H1 (cell line): ENCODE measurements around the gene PTPRD. TPM values are rescaled to one million over a fixed set of nuclear protein-coding genes. Genes with fewer than 3 reads are reported as not detected.

ENCODE experiments used
- CTCF ChIA-PET: fragments of 300-600 bp; sonication (Branson Sonifier 250); formaldehyde crosslinking; loops from one replicate; lab custom pipeline; 2021; ENCODE audit not compliant: partially characterized antibody; lab: Charles Lee
- POLR2A ChIA-PET: fragments of 300-600 bp; sonication (Branson Sonifier 250); formaldehyde crosslinking; loops from one replicate; lab custom pipeline; 2021; ENCODE audit warnings: inconsistent platforms; ENCODE audit not compliant: partially characterized antibody; lab: Charles Lee
- DNase-seq, 2 experiments: peaks; one replicate each; pipeline versions ENCODE4 v3.0.0 to v3.0.0-alpha.2; 2010 to 2022; ENCODE audit warnings: low spot score in 2 of 2, low read depth in 1 of 2, mixed read lengths in 1 of 2
- FAIRE-seq: peaks from 2 replicates; lab custom pipeline; 2011; peaks lifted over from hg19 to GRCh38; lab: Jason Lieb, UNC
- H2AFZ ChIP-seq: 2 replicates; pipeline ENCODE4 v1.8.1; 2012; ENCODE audit warnings: low read length, inconsistent platforms
- H2AK5ac ChIP-seq: 2 replicates; pipeline ENCODE4 v1.6.1; 2013; ENCODE audit warnings: low read depth, low read length
- H2BK120ac ChIP-seq: replicated peaks from 2 replicates; pipeline ENCODE3; 2013; ENCODE audit warnings: low read depth, low read length, inconsistent platforms
- H2BK12ac ChIP-seq: 2 replicates; pipeline ENCODE4 v1.6.1; 2013; ENCODE audit warnings: low read depth, low read length
- H2BK15ac ChIP-seq: 2 replicates; pipeline ENCODE4 v1.6.1; 2013; ENCODE audit warnings: low read length
- H2BK20ac ChIP-seq: 2 replicates; pipeline ENCODE4 v1.6.1; 2013; ENCODE audit warnings: low read length
- H2BK5ac ChIP-seq: 2 replicates; pipeline ENCODE4 v1.6.1; 2013; ENCODE audit warnings: low read depth, low read length
- H3K14ac ChIP-seq: 2 replicates; pipeline ENCODE4 v1.6.1; 2013; ENCODE audit warnings: inconsistent platforms; ENCODE audit not compliant: insufficient read length
- H3K18ac ChIP-seq: 2 replicates; pipeline ENCODE4 v1.6.1; 2013; ENCODE audit warnings: low read length; ENCODE audit errors: extremely low read depth
- H3K23ac ChIP-seq: 2 replicates; pipeline ENCODE4 v1.6.1; 2013; ENCODE audit warnings: inconsistent platforms; ENCODE audit not compliant: insufficient read length
- H3K23me2 ChIP-seq: 2 replicates; pipeline ENCODE4 v1.6.1; 2013; ENCODE audit warnings: low read depth, low read length
- H3K27ac ChIP-seq: 2 replicates; pipeline ENCODE4 v1.6.1; 2011; ENCODE audit warnings: low read depth, low read length, inconsistent platforms
- H3K27me3 ChIP-seq, 4 experiments: replicated peaks in 1 of 4; 1 replicate in 1 of 4; 2 replicates in 3 of 4; pipeline versions ENCODE4 v1.6.1 to v1.8.1; 2011 to 2013; ENCODE audit warnings: low read length in 3 of 4, mild to moderate bottlenecking in 3 of 4, inconsistent platforms in 2 of 4, mixed read lengths in 2 of 4, moderate library complexity in 1 of 4; ENCODE audit not compliant: control insufficient read depth in 3 of 4, insufficient read depth in 3 of 4; ENCODE audit errors: extremely low read depth in 1 of 4
- H3K36me3 ChIP-seq, 4 experiments: 2 replicates each; pipeline versions ENCODE4 v1.6.1 to v1.8.1; 2011 to 2013; ENCODE audit warnings: mild to moderate bottlenecking in 4 of 4, low read length in 3 of 4, moderate library complexity in 2 of 4, control low read depth in 1 of 4, inconsistent platforms in 1 of 4; ENCODE audit not compliant: insufficient read depth in 4 of 4, control insufficient read depth in 2 of 4
- H3K4ac ChIP-seq: replicated peaks from 2 replicates; pipeline ENCODE3; 2013; ENCODE audit warnings: low read length, low read depth, mixed read lengths, inconsistent platforms; ENCODE audit not compliant: insufficient read length
- H3K4me1 ChIP-seq, 4 experiments: replicated peaks in 1 of 4; 1 replicate in 1 of 4; 2 replicates in 3 of 4; pipeline versions ENCODE4 v1.6.1 to v1.8.1; 2011 to 2013; ENCODE audit warnings: low read length in 3 of 4, inconsistent platforms in 2 of 4, mixed read lengths in 1 of 4; ENCODE audit not compliant: insufficient read depth in 4 of 4, control insufficient read depth in 3 of 4
- H3K4me2 ChIP-seq, 2 experiments: 2 replicates each; pipeline versions ENCODE4 v1.6.1 to v1.8.1; 2011 to 2013; ENCODE audit warnings: low read depth in 2 of 2, low read length in 2 of 2, control low read depth in 1 of 2, inconsistent platforms in 1 of 2, mild to moderate bottlenecking in 1 of 2; ENCODE audit not compliant: insufficient read depth in 1 of 2
- H3K4me3 ChIP-seq, 4 experiments: fragments of 200-600, 300-600 bp in 1 of 4; sonication (generic), shearing (Covaris generic), sonication (Bioruptor Twin) in 1 of 4; 2 replicates each; pipeline versions ENCODE4 v1.5.1 to v1.8.1; 2011 to 2016; ENCODE audit warnings: low read length in 4 of 4, low read depth in 3 of 4, control low read depth in 2 of 4, inconsistent platforms in 2 of 4, mild to moderate bottlenecking in 2 of 4, mixed read lengths in 1 of 4, moderate library complexity in 1 of 4; ENCODE audit not compliant: insufficient read depth in 2 of 4; ENCODE audit errors: extremely low read depth in 1 of 4
- H3K56ac ChIP-seq: replicated peaks from 2 replicates; pipeline ENCODE3; 2013; ENCODE audit warnings: low read depth, mild to moderate bottlenecking, mixed read lengths, low read length, inconsistent platforms; ENCODE audit not compliant: insufficient read length
- H3K79me1 ChIP-seq: 2 replicates; pipeline ENCODE4 v1.6.1; 2013; ENCODE audit warnings: low read depth, low read length, control low read depth
- H3K79me2 ChIP-seq, 2 experiments: 2 replicates each; pipeline versions ENCODE4 v1.6.1 to v1.8.1; 2012 to 2013; ENCODE audit warnings: low read length in 2 of 2, mild to moderate bottlenecking in 2 of 2, inconsistent platforms in 1 of 2; ENCODE audit not compliant: insufficient read depth in 2 of 2, control insufficient read depth in 1 of 2
- H3K9ac ChIP-seq, 4 experiments: replicated peaks in 1 of 4; 1 replicate in 1 of 4; 2 replicates in 3 of 4; pipeline versions ENCODE4 v1.6.1 to v1.8.1; 2011 to 2013; ENCODE audit warnings: low read depth in 3 of 4, low read length in 3 of 4, control low read depth in 2 of 4, mild to moderate bottlenecking in 2 of 4, moderate library complexity in 2 of 4, inconsistent platforms in 1 of 4; ENCODE audit errors: extremely low read depth in 1 of 4
- H3K9me3 ChIP-seq, 2 experiments: 2 replicates each; pipeline versions ENCODE4 v1.6.1 to v1.8.1; 2012 to 2013; ENCODE audit warnings: mild to moderate bottlenecking in 2 of 2, moderate library complexity in 2 of 2, control low read depth in 1 of 2, inconsistent platforms in 1 of 2, low read depth in 1 of 2, low read length in 1 of 2, mixed read lengths in 1 of 2; ENCODE audit not compliant: insufficient read depth in 2 of 2
- H4K20me1 ChIP-seq, 2 experiments: replicated peaks in 1 of 2; 2 replicates each; pipeline versions ENCODE3 to v1.8.1; 2011 to 2013; ENCODE audit warnings: inconsistent platforms in 2 of 2, low read length in 2 of 2, mild to moderate bottlenecking in 1 of 2; ENCODE audit not compliant: insufficient read depth in 2 of 2, control insufficient read depth in 1 of 2
- H4K5ac ChIP-seq: 2 replicates; pipeline ENCODE4 v1.6.1; 2013; ENCODE audit warnings: low read length, low read depth, mixed read lengths, inconsistent platforms; ENCODE audit not compliant: insufficient read length
- H4K8ac ChIP-seq: 2 replicates; pipeline ENCODE4 v1.8.0; 2013; ENCODE audit warnings: mild to moderate bottlenecking, moderate library complexity, low read length, inconsistent platforms; ENCODE audit not compliant: insufficient read depth; ENCODE audit errors: extremely low read depth
- H4K91ac ChIP-seq: replicated peaks from 2 replicates; pipeline ENCODE3; 2013; ENCODE audit warnings: low read length, mixed read lengths, inconsistent platforms; ENCODE audit not compliant: insufficient read length
- BCL11A ChIP-seq, 2 experiments: IDR thresholded peaks; one replicate each; pipeline ENCODE4 v1.6.1; 2011; ENCODE audit warnings: low read depth in 2 of 2, low read length in 2 of 2, mild to moderate bottlenecking in 2 of 2
- CREB1 ChIP-seq: IDR thresholded peaks from 2 replicates; pipeline ENCODE4 v1.6.1; 2012; ENCODE audit warnings: inconsistent platforms
- CTCF ChIP-seq, 3 experiments: IDR thresholded peaks; 1 replicate in 2 of 3; 2 replicates in 1 of 3; pipeline versions ENCODE4 v1.5.1 to v1.6.1; 2011; ENCODE audit warnings: low read length in 3 of 3, mild to moderate bottlenecking in 3 of 3, inconsistent platforms in 2 of 3, low read depth in 1 of 3, moderate library complexity in 1 of 3; ENCODE audit not compliant: insufficient read depth in 1 of 3; ENCODE audit errors: control extremely low read depth in 1 of 3
- EP300 ChIP-seq, 2 experiments: IDR thresholded peaks; 1 replicate in 1 of 2; 2 replicates in 1 of 2; pipeline ENCODE4 v1.6.1; 2011 to 2012; ENCODE audit warnings: low read depth in 2 of 2, low read length in 2 of 2, mild to moderate bottlenecking in 2 of 2, borderline replicate concordance in 1 of 2, inconsistent platforms in 1 of 2, moderate library complexity in 1 of 2
- EZH2 ChIP-seq: fragments of 200-600 bp; sonication (generic); IDR thresholded peaks from 2 replicates; pipeline ENCODE4 v1.7.1; 2012; ENCODE audit warnings: low read depth, mild to moderate bottlenecking, moderate library complexity, low read length, inconsistent platforms; ENCODE audit not compliant: severe bottlenecking
- HDAC6 ChIP-seq: IDR thresholded peaks from one replicate; pipeline ENCODE4 v1.7.1; 2012; ENCODE audit warnings: low read depth, mild to moderate bottlenecking, inconsistent platforms, low read length, moderate library complexity
- KDM4A ChIP-seq: IDR thresholded peaks from one replicate; pipeline ENCODE4 v1.7.1; 2012; ENCODE audit warnings: low read depth, mild to moderate bottlenecking, moderate library complexity, low read length, inconsistent platforms; ENCODE audit not compliant: severe bottlenecking
- POU5F1 ChIP-seq: IDR thresholded peaks from 2 replicates; pipeline ENCODE4 v1.6.1; 2011; ENCODE audit warnings: low read depth, mild to moderate bottlenecking, low read length, moderate library complexity
- RAD21 ChIP-seq, 2 experiments: IDR thresholded peaks in 1 of 2; conservative IDR thresholded peaks in 1 of 2; 2 replicates each; pipeline ENCODE4 v1.6.1; 2011; ENCODE audit warnings: low read depth in 2 of 2, low read length in 2 of 2, improper control_type of control experiment in 1 of 2, inconsistent platforms in 1 of 2, mild to moderate bottlenecking in 1 of 2, moderate library complexity in 1 of 2
- SUZ12 ChIP-seq: fragments of 200-600 bp; sonication (generic); IDR thresholded peaks from 2 replicates; pipeline ENCODE4 v1.6.1; 2012; ENCODE audit warnings: mild to moderate bottlenecking, inconsistent platforms, low read length, moderate library complexity, mixed read lengths
- WGBS, 2 experiments: shearing (Covaris generic) in 1 of 2; methylation state at CpG; one replicate each; pipeline versions ENCODE4 v1.1.6 to v1.1.7; 2013 to 2015; ENCODE audit warnings: low lambda C conversion rate in 2 of 2, mixed read lengths in 2 of 2, inconsistent platforms in 1 of 2, low coverage in 1 of 2, missing lambda C conversion rate in 1 of 2; ENCODE audit not compliant: insufficient replicate concordance in 2 of 2, insufficient coverage in 1 of 2, insufficient read length in 1 of 2; ENCODE audit errors: extremely low coverage in 1 of 2, missing lambda C conversion rate in 1 of 2; 5-methylcytosine and 5-hydroxymethylcytosine counted together
- polyA plus RNA-seq, 7 experiments: library from polyadenylated mRNA; depleted of rRNA in 3 of 7; stranded (reverse) in 5 of 7; unstranded in 2 of 7; fragments of >200 nt in 5 of 7; fragments of 200-250 nt in 2 of 7; gene quantifications; 1 replicate in 5 of 7; 2 replicates in 1 of 7; 4 replicates in 1 of 7; pipeline versions ENCODE4 v1.2.1 to v1.2.3, GENCODE V29; 2011 to 2013; ENCODE audit warnings: missing spikeins in 2 of 7, mixed read lengths in 2 of 7
- total RNA-seq: library from RNA; stranded (reverse); fragmentation: NEBNext Ultra II Directional; extraction: Animal tissue kit (Norgen Biotek cat#: 25700); gene quantifications from 2 replicates; pipeline ENCODE4 v1.2.1, GENCODE V29; 2021

PTPRD gene
- total and polyA plus RNA-seq, 2 of the 8 experiments (the other 6 are each of a cell fraction or from before 2014, with no cell fraction given): 17.2 to 77.0 TPM

GRCh38 chr9:8751406-8751930 is 1861.3 kb downstream of the PTPRD start:
- H3K23me2 ChIP-seq: no peaks in the 10 kb centered on the region
- no peaks in the 10 kb centered on the region for H3K79me1 ChIP-seq
- H3K4me1 ChIP-seq: peaks cover 8 to 12% (median 10%) of the 10 kb centered on the region in 4 experiments; a peak in 5 of 7 replicates
- ChIA-PET POLR2A (interaction anchor here (0.7 to 1.6 kb wide), 2 partner anchors 8 to 47 kb away, joined by 3 to 5 read pairs; no protein-coding TSS in a partner anchor), CTCF (interaction anchor here (0.6 to 3.4 kb wide), 3 partner anchors 9 to 189 kb away, joined by 3 to 11 read pairs (median 4); no protein-coding TSS in a partner anchor)
- H2BK120ac ChIP-seq: no peak overlapping the region
- H2BK15ac ChIP-seq: peak overlapping the region; percentile 90
- no peak overlapping the region for H3K27ac ChIP-seq
- H2AK5ac ChIP-seq: no peak overlapping the region
- H2AFZ ChIP-seq: no peak overlapping the region
- no peak overlapping the region for H2BK20ac ChIP-seq
- no peak overlapping the region for H4K8ac ChIP-seq
- H3K4me2 ChIP-seq: peak overlapping the region in 1 of 2 experiments; percentile 51; a peak in 1 of 4 replicates
- H4K91ac ChIP-seq: no peak overlapping the region
- WGBS, 2 experiments: 65% methylated on average over 1 of the region's 1 CpG; no CpG with 5 or more reads in 1 of the 2 experiments
- no peak for DNase-seq
- H3K23ac ChIP-seq: no peak overlapping the region
- H3K18ac ChIP-seq: no peak overlapping the region
- no peak overlapping the region for H3K56ac ChIP-seq
- H3K79me2 ChIP-seq: no peaks in the 10 kb centered on the region
- H2BK5ac ChIP-seq: no peak overlapping the region
- no peak overlapping the region for H2BK12ac ChIP-seq
- H3K27me3 ChIP-seq: no peaks in the 10 kb centered on the region
- no peaks in the 10 kb centered on the region for H4K20me1 ChIP-seq
- no peak for FAIRE-seq
- no peak overlapping the region for H3K14ac ChIP-seq
- H4K5ac ChIP-seq: no peak overlapping the region
- no peak overlapping the region for H3K9ac ChIP-seq
- no peak overlapping the region for H3K4me3 ChIP-seq
- no peaks in the 10 kb centered on the region for H3K9me3 ChIP-seq
- H3K4ac ChIP-seq: no peak overlapping the region
- H3K36me3 ChIP-seq: no peaks in the 10 kb centered on the region
- TF ChIP-seq POU5F1 (no peak), BCL11A (IDR thresholded peaks at IDR 0.05; ENCODE audit: low read depth in 2 of 2, low read length in 2 of 2) (no peak), RAD21 (IDR thresholded peaks at IDR 0.05 in 1 of 2, conservative IDR thresholded peaks at IDR 0.05 in 1 of 2; ENCODE audit: low read depth in 2 of 2, low read length in 2 of 2) (no peak), EP300 (IDR thresholded peaks at IDR 0.05; ENCODE audit: borderline replicate concordance in 1 of 2, low read depth in 2 of 2, low read length in 2 of 2) (no peak), KDM4A (no peak), HDAC6 (no peak), CREB1 (no peak), SUZ12 (no peak), EZH2 (no peak), CTCF (IDR thresholded peaks at IDR 0.05; ENCODE audit: control extremely low read depth in 1 of 3, insufficient read depth in 1 of 3, low read depth in 1 of 3, low read length in 3 of 3) (no peak)
